GM06990 (cell line): ENCODE results near the gene SLC4A3.

ENCODE experiments used
- DNase-seq: peaks from one replicate; pipeline ENCODE4 v3.0.0-alpha.2; 2011; ENCODE audit not compliant: insufficient read length; ENCODE audit errors: extremely low read depth
- H3K27me3 ChIP-seq: replicated peaks from 2 replicates; pipeline ENCODE4 v1.6.0; 2011; ENCODE audit warnings: low read length; ENCODE audit not compliant: control insufficient read depth, insufficient read depth
- H3K36me3 ChIP-seq: 2 replicates; pipeline ENCODE4 v1.5.1; 2011; ENCODE audit warnings: low read length; ENCODE audit not compliant: control insufficient read depth, insufficient read depth
- H3K4me3 ChIP-seq: replicated peaks from 2 replicates; pipeline ENCODE4 v1.5.1; 2011; ENCODE audit warnings: low read depth, mild to moderate bottlenecking, control low read depth, low read length
- TF ChIP-seq, protein P1 (sequence below): IDR thresholded peaks from 2 replicates; pipeline ENCODE4 v1.5.1; 2011; ENCODE audit warnings: low read length, control low read depth, mild to moderate bottlenecking, inconsistent platforms; ENCODE audit not compliant: insufficient read depth, poor library complexity, severe bottlenecking

Gene SLC4A3

GRCh38 chr2:219670386-219670785, 43.0 kb downstream of the SLC4A3 start:
- no peak for DNase-seq
- no peaks in the 10 kb centered on the region for H3K27me3 ChIP-seq
- TF ChIP-seq, protein P1, sequence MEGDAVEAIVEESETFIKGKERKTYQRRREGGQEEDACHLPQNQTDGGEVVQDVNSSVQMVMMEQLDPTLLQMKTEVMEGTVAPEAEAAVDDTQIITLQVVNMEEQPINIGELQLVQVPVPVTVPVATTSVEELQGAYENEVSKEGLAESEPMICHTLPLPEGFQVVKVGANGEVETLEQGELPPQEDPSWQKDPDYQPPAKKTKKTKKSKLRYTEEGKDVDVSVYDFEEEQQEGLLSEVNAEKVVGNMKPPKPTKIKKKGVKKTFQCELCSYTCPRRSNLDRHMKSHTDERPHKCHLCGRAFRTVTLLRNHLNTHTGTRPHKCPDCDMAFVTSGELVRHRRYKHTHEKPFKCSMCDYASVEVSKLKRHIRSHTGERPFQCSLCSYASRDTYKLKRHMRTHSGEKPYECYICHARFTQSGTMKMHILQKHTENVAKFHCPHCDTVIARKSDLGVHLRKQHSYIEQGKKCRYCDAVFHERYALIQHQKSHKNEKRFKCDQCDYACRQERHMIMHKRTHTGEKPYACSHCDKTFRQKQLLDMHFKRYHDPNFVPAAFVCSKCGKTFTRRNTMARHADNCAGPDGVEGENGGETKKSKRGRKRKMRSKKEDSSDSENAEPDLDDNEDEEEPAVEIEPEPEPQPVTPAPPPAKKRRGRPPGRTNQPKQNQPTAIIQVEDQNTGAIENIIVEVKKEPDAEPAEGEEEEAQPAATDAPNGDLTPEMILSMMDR = no peak
- H3K36me3 ChIP-seq = no peaks in the 10 kb centered on the region
- H3K4me3 ChIP-seq = no peak overlapping the region

GRCh38 chr2:219671279-219671678, 43.8 kb downstream of the SLC4A3 start:
- no peak overlapping the region for H3K4me3 ChIP-seq
- TF ChIP-seq, protein P1 = no peak
- no peaks in the 10 kb centered on the region for H3K36me3 ChIP-seq
- no peaks in the 10 kb centered on the region; the same call in 1 of the 2 replicates for H3K27me3 ChIP-seq
- no peak for DNase-seq

DNA sequence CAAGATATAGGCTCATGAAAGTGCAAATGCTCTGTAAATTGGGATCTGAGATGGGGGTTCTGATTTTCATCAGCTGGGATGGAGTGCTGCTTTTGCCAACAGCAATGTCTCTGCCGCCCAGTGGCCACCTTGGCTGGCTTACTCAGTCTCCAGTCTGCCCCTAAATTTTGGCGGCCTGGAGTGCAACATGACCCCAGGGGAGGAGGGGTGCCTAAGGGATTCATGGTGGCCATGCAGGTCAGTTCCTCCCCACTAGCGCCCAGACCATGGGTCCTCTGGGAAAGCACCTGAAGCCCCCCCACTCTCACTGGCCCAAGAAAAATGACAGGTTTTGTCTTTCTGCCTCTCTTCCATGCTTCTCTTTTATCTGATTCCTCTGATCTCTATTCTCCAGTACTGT, 45.0 kb downstream of the SLC4A3 start:
- no peak overlapping the region for H3K4me3 ChIP-seq
- DNase-seq = no peak
- TF ChIP-seq, protein P1 = no peak

GRCh38 chr2:219675221-219675620, 47.8 kb downstream of the SLC4A3 start:
- Histone ChIP-seq H3K4me3 (no peak overlapping the region), H3K36me3 (no peaks in the 10 kb centered on the region), H3K27me3 (no peaks in the 10 kb centered on the region; the same call in none of the 2 replicates)
- TF ChIP-seq, protein P1 = no peak
- no peak for DNase-seq

More for the DNA sequence above, 45.0 kb downstream of the SLC4A3 start:
- H3K36me3 ChIP-seq = no peaks in the 10 kb centered on the region
- no peaks in the 10 kb centered on the region; the same call in none of the 2 replicates for H3K27me3 ChIP-seq

GRCh38 chr2:219676586-219676985, 49.2 kb downstream of the SLC4A3 start:
- no peak for DNase-seq
- H3K4me3 ChIP-seq = no peak overlapping the region
- TF ChIP-seq, protein P1 = no peak
- no peaks in the 10 kb centered on the region; the same call in none of the 2 replicates for H3K27me3 ChIP-seq
- H3K36me3 ChIP-seq = no peaks in the 10 kb centered on the region

GRCh38 chr2:219679041-219679440, 51.6 kb downstream of the SLC4A3 start:
- DNase-seq = no peak
- TF ChIP-seq, protein P1 = no peak

More at GRCh38 chr2:219679041-219679440, 51.6 kb downstream of the SLC4A3 start:
- Histone ChIP-seq H3K27me3 (no peaks in the 10 kb centered on the region; the same call in none of the 2 replicates), H3K36me3 (no peaks in the 10 kb centered on the region), H3K4me3 (no peak overlapping the region)
